Neural cell (in vitro differentiated cells): ENCODE results near the gene CD48. TPM values are rescaled to one million over a fixed set of nuclear protein-coding genes. Genes with fewer than 3 reads are reported as not detected.

ENCODE experiments used
- H2AFZ ChIP-seq: fragments of 200-600, 300-800 bp; sonication (generic), shearing (Covaris generic); 2 replicates; pipeline ENCODE4 v1.6.0; 2014; ENCODE audit warnings: low read depth, mild to moderate bottlenecking, antibody characterized with exemption, low read length, moderate library complexity
- H3F3A ChIP-seq: fragments of 200-600 bp; shearing (Covaris generic); 2 replicates; pipeline ENCODE4 v1.6.1; 2016; ENCODE audit warnings: mild to moderate bottlenecking, moderate library complexity, mixed read lengths, antibody characterized with exemption, low read length; ENCODE audit not compliant: insufficient read depth, poor library complexity, severe bottlenecking
- H3K27ac ChIP-seq: fragments of 200-600, 300-800 bp; sonication (generic), shearing (Covaris generic); 2 replicates; pipeline ENCODE4 v1.5.1; 2014; ENCODE audit warnings: mild to moderate bottlenecking, low read length, moderate library complexity
- H3K27me3 ChIP-seq: fragments of 300-800, 200-600 bp; sonication (generic), shearing (Covaris generic); 2 replicates; pipeline ENCODE4 v1.6.0; 2014; ENCODE audit warnings: mild to moderate bottlenecking, low read depth, low read length, moderate library complexity; ENCODE audit not compliant: insufficient read depth
- H3K36me3 ChIP-seq: fragments of 300-800, 200-600 bp; sonication (generic), shearing (Covaris generic); 2 replicates; pipeline ENCODE4 v1.5.1; 2014; ENCODE audit warnings: mild to moderate bottlenecking, antibody characterized with exemption, low read length, moderate library complexity; ENCODE audit not compliant: insufficient read depth
- H3K4me2 ChIP-seq: fragments of 300-800, 200-600 bp; sonication (generic), shearing (Covaris generic); 2 replicates; pipeline ENCODE4 v1.6.0; 2014; ENCODE audit warnings: mild to moderate bottlenecking, low read length
- H3K4me3 ChIP-seq: fragments of 300-800, 200-600 bp; sonication (generic), shearing (Covaris generic); 2 replicates; pipeline ENCODE4 v1.5.1; 2014; ENCODE audit warnings: mild to moderate bottlenecking, low read length, moderate library complexity
- H3K79me2 ChIP-seq: fragments of 200-600 bp; shearing (Covaris generic); replicated peaks from 2 replicates; pipeline ENCODE4 v1.6.0; 2014; ENCODE audit warnings: mild to moderate bottlenecking, low read length, moderate library complexity; ENCODE audit not compliant: insufficient read depth
- H3K9ac ChIP-seq: fragments of 300-800, 200-600 bp; sonication (generic), shearing (Covaris generic); 2 replicates; pipeline ENCODE4 v1.6.1; 2016; ENCODE audit warnings: mild to moderate bottlenecking, low read length, mixed read lengths
- H3K9me2 ChIP-seq: fragments of 200-600 bp; shearing (Covaris generic); 2 replicates; pipeline ENCODE4 v1.6.1; 2016; ENCODE audit warnings: mild to moderate bottlenecking, low read length, mixed read lengths; ENCODE audit not compliant: insufficient read depth
- H3K9me3 ChIP-seq: fragments of 200-600, 300-800 bp; sonication (generic), shearing (Covaris generic); 2 replicates; pipeline ENCODE4 v1.6.1; 2016; ENCODE audit warnings: mild to moderate bottlenecking, mixed run types, low read length, moderate library complexity, mixed read lengths
- H4K20me1 ChIP-seq: fragments of 200-600 bp; shearing (Covaris generic); 2 replicates; pipeline ENCODE4 v1.6.1; 2016; ENCODE audit warnings: mild to moderate bottlenecking, mixed run types; ENCODE audit not compliant: insufficient read depth
- CTCF ChIP-seq: fragments of 450-650 bp; IDR thresholded peaks from 2 replicates; pipeline ENCODE4 v1.5.1; 2014; ENCODE audit warnings: antibody characterized with exemption, mild to moderate bottlenecking, moderate library complexity; ENCODE audit not compliant: poor library complexity, severe bottlenecking
- EP300 ChIP-seq: fragments of 450-650 bp; conservative IDR thresholded peaks from 2 replicates; pipeline ENCODE4 v1.6.1; 2014; ENCODE audit warnings: antibody characterized with exemption, mild to moderate bottlenecking, moderate library complexity; ENCODE audit not compliant: poor library complexity, severe bottlenecking
- EZH2 ChIP-seq: fragments of 200-600, 300-800 bp; shearing (Covaris generic), sonication (generic); IDR thresholded peaks from 2 replicates; pipeline ENCODE4 v1.6.1; 2014; ENCODE audit warnings: antibody characterized with exemption, low read length, borderline replicate concordance, mild to moderate bottlenecking; ENCODE audit not compliant: insufficient read depth, poor library complexity, severe bottlenecking
- MXI1 ChIP-seq: fragments of 450-650 bp; conservative IDR thresholded peaks from 2 replicates; pipeline ENCODE4 v1.6.1; 2014; ENCODE audit warnings: antibody characterized with exemption, mild to moderate bottlenecking; ENCODE audit not compliant: poor library complexity, severe bottlenecking
- POLR2AphosphoS5 ChIP-seq: IDR thresholded peaks from 2 replicates; pipeline ENCODE4 v1.6.1; 2012
- RAD21 ChIP-seq: fragments of 450-650 bp; conservative IDR thresholded peaks from 2 replicates; pipeline ENCODE4 v1.6.1; 2014; ENCODE audit warnings: antibody characterized with exemption, mild to moderate bottlenecking, moderate library complexity
- REST ChIP-seq: IDR thresholded peaks from 2 replicates; pipeline ENCODE4 v1.6.1; 2012; ENCODE audit warnings: borderline replicate concordance
- SMC3 ChIP-seq: fragments of 450-650 bp; conservative IDR thresholded peaks from 2 replicates; pipeline ENCODE4 v1.6.1; 2014; ENCODE audit warnings: antibody characterized with exemption, mild to moderate bottlenecking, moderate library complexity; ENCODE audit not compliant: poor library complexity
- TAF1 ChIP-seq: IDR thresholded peaks from 2 replicates; pipeline ENCODE4 v1.6.1; 2012; ENCODE audit warnings: low read depth
- polyA plus RNA-seq: library from polyadenylated mRNA; depleted of rRNA; stranded (reverse); fragments of >200 nt; gene quantifications from 2 replicates; pipeline ENCODE4 v1.2.3, GENCODE V29; 2014

The CD48 gene
- polyA plus RNA-seq, 1 donor from 2014 or later = not detected

GRCh38 chr1:160657250-160657781 lies 54.3 kb downstream of the CD48 start:
- H2AFZ ChIP-seq = no peak overlapping the region
- no peak overlapping the region for H3K27ac ChIP-seq
- no peaks in the 10 kb centered on the region for H3K9me2 ChIP-seq
- H3K4me2 ChIP-seq = no peak overlapping the region
- H3K27me3 ChIP-seq = no peaks in the 10 kb centered on the region
- TF ChIP-seq REST (no peak), CTCF (no peak), EP300 (no peak), SMC3 (no peak), TAF1 (no peak), MXI1 (no peak), POLR2AphosphoS5 (no peak), RAD21 (no peak), EZH2 (no peak)
- no peaks in the 10 kb centered on the region for H3K9me3 ChIP-seq
- no peaks in the 10 kb centered on the region for H3K36me3 ChIP-seq
- no peaks in the 10 kb centered on the region for H3K79me2 ChIP-seq
- H3K9ac ChIP-seq = no peak overlapping the region
- no peak overlapping the region for H3K4me3 ChIP-seq
- no peaks in the 10 kb centered on the region for H3F3A ChIP-seq
- H4K20me1 ChIP-seq = no peaks in the 10 kb centered on the region

- Histone ChIP-seq H3F3A (no peaks in the 10 kb centered on the region), H3K27ac (no peak overlapping the region), H3K36me3 (no peaks in the 10 kb centered on the region), H3K9me3 (no peaks in the 10 kb centered on the region), H3K9ac (no peak overlapping the region), H3K79me2 (no peaks in the 10 kb centered on the region), H3K9me2 (no peaks in the 10 kb centered on the region), H3K4me2 (no peak overlapping the region), H3K4me3 (no peak overlapping the region), H2AFZ (no peak overlapping the region), H4K20me1 (no peaks in the 10 kb centered on the region), H3K27me3 (no peaks in the 10 kb centered on the region)
- TF ChIP-seq RAD21 (no peak), REST (no peak), EP300 (no peak), TAF1 (no peak), POLR2AphosphoS5 (no peak), MXI1 (no peak), EZH2 (no peak), SMC3 (no peak), CTCF (no peak)
These were observed 54.9 kb downstream of the CD48 start for GRCh38 chr1:160656737-160657136.
